Natural killer cell (primary cell): ENCODE data around the gene ZSWIM6. TPM values are rescaled to one million over a fixed set of nuclear protein-coding genes. Genes with fewer than 3 reads are reported as not detected.

Source experiments
- ATAC-seq, 3 donors: fragments of 150-1000 bp in 2 of 3; fragments of 200-7000 bp in 1 of 3; cut with Tn5 transposase; 1 replicate in 1 of 3; 2 replicates in 2 of 3; pipeline ENCODE4 v1.10.0; 2021; ENCODE audit warnings: mild to moderate bottlenecking in 2 of 3, moderate library complexity in 2 of 3
- DNase-seq, 2 donors: peaks; one replicate each; pipeline versions ENCODE4 v3.0.0 to v3.0.0-alpha.2; 2013 to 2021; ENCODE audit warnings: mixed read lengths in 1 of 2
- H3K27ac ChIP-seq: one replicate; pipeline ENCODE4 v1.5.1; 2013; ENCODE audit warnings: mild to moderate bottlenecking, low read length
- H3K27me3 ChIP-seq: one replicate; pipeline ENCODE4 v1.6.1; 2013; ENCODE audit warnings: low read length; ENCODE audit not compliant: control insufficient read depth, insufficient read depth
- H3K36me3 ChIP-seq: one replicate; pipeline ENCODE4 v1.6.1; 2013; ENCODE audit warnings: low read length; ENCODE audit not compliant: control insufficient read depth, insufficient read depth
- H3K4me1 ChIP-seq: one replicate; pipeline ENCODE4 v1.6.1; 2013; ENCODE audit warnings: low read length; ENCODE audit not compliant: control insufficient read depth, insufficient read depth
- H3K4me3 ChIP-seq: one replicate; pipeline ENCODE4 v1.5.1; 2013; ENCODE audit warnings: low read length
- H3K9me3 ChIP-seq: one replicate; pipeline ENCODE4 v1.6.1; 2013; ENCODE audit warnings: low read length; ENCODE audit not compliant: control insufficient read depth, insufficient read depth
- H3K27ac Mint-ChIP-seq, 2 donors: one replicate each; pipeline ENCODE4 v1.8.0; 2022; ENCODE audit warnings: mild to moderate bottlenecking in 2 of 2, mixed read lengths in 2 of 2, moderate library complexity in 1 of 2
- H3K27me3 Mint-ChIP-seq, 2 donors: one replicate each; pipeline ENCODE4 v1.8.0; 2022; ENCODE audit warnings: low read depth in 2 of 2, mixed read lengths in 2 of 2
- H3K36me3 Mint-ChIP-seq: one replicate; pipeline ENCODE4 v1.8.0; 2022; ENCODE audit warnings: mixed read lengths
- H3K4me1 Mint-ChIP-seq, 2 donors: one replicate each; pipeline ENCODE4 v1.8.0; 2022; ENCODE audit warnings: mixed read lengths in 2 of 2
- H3K4me3 Mint-ChIP-seq: one replicate; pipeline ENCODE4 v1.8.0; 2022; ENCODE audit warnings: mild to moderate bottlenecking, moderate library complexity, mixed read lengths
- H3K9me3 Mint-ChIP-seq, 2 donors: one replicate each; pipeline ENCODE4 v1.8.0; 2022; ENCODE audit warnings: mixed read lengths in 2 of 2
- WGBS: methylation state at CpG from one replicate; pipeline ENCODE4 v1.1.7; 2013; ENCODE audit warnings: missing lambda C conversion rate; ENCODE audit not compliant: insufficient coverage; 5-methylcytosine and 5-hydroxymethylcytosine counted together
- intact Hi-C: fragments of 100-400 bp; cut with micrococcal nuclease; formaldehyde crosslinking; loops from one replicate; pipeline ENCODE4 v1.14.2; 2022
- total RNA-seq, 4 donors: library from RNA; stranded (reverse); fragments of 120-200 nt in 1 of 4; gene quantifications; one replicate each; pipeline versions ENCODE4 v1.2.3 to v1.2.4, GENCODE V29; 2013 to 2022
- TF ChIP-seq, protein P1 (sequence below): fragments of 200-600 bp; IDR thresholded peaks from one replicate; pipeline ENCODE4 v1.8.0; 2022; ENCODE audit warnings: antibody characterized with exemption

Gene ZSWIM6
- total RNA-seq, 3 donors from 2014 or later (not counting 1 experiment from before 2014, with no cell fraction given): 8.7 to 11.4 (median 10.5) TPM

DNA sequence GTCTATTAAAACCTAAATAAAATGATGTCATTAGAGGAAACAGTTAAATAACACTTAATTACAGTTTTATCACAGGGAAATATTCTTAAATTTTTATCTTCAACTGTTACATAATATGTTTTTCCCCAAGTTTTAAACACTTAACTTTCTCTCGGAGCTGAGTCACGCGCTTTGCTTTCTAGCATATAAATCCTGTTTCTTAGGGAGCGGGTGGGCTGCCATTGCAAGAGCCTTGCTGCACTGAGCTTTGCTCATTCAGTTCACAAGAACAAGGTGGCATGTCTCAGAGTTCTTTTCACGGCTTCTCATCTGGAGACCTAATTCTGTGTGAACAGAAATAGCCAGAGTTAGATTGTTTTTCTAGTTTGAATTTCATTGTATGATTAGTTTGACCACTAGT is 166.1 kb downstream of the ZSWIM6 start:
- Mint-ChIP-seq H3K27me3 (no peaks in the 10 kb centered on the region), H3K4me3 (no peak overlapping the region), H3K27ac (no peak overlapping the region), H3K4me1 (peaks cover 0 to under 1% of the 10 kb centered on the region in 2 donors), H3K36me3 (no peaks in the 10 kb centered on the region), H3K9me3 (no peaks in the 10 kb centered on the region)
- intact Hi-C loops: no loop called here
- Histone ChIP-seq H3K36me3 (peaks cover 2% of the 10 kb centered on the region), H3K4me3 (no peak overlapping the region), H3K27ac (no peak overlapping the region), H3K9me3 (no peaks in the 10 kb centered on the region), H3K4me1 (no peaks in the 10 kb centered on the region), H3K27me3 (no peaks in the 10 kb centered on the region)
- 99% methylated on average over 5 of the region's 5 CpGs for WGBS
- ATAC-seq (no peak), DNase-seq (no peak)
- TF ChIP-seq, protein P1, sequence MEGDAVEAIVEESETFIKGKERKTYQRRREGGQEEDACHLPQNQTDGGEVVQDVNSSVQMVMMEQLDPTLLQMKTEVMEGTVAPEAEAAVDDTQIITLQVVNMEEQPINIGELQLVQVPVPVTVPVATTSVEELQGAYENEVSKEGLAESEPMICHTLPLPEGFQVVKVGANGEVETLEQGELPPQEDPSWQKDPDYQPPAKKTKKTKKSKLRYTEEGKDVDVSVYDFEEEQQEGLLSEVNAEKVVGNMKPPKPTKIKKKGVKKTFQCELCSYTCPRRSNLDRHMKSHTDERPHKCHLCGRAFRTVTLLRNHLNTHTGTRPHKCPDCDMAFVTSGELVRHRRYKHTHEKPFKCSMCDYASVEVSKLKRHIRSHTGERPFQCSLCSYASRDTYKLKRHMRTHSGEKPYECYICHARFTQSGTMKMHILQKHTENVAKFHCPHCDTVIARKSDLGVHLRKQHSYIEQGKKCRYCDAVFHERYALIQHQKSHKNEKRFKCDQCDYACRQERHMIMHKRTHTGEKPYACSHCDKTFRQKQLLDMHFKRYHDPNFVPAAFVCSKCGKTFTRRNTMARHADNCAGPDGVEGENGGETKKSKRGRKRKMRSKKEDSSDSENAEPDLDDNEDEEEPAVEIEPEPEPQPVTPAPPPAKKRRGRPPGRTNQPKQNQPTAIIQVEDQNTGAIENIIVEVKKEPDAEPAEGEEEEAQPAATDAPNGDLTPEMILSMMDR: no peak

DNA sequence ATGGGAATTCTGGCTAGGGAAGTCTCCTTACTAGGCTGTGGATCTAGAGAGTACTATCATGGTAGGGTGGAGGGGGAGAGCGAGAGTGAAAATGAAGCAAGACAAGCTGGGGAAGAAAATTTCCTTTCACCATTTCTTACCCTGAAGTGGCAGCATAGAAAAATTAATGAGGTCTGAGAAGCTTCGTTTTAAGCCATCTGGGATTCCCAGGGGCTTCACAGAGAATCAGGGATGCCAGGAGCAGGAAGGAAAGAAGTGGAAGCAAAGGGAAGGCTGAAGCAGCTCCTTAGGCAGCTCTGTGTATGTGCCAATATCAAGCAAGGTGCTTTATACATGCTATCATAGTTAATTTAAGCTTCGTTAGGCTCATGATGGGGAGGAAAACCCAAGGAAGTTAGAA is 169.9 kb downstream of the ZSWIM6 start:
- ATAC-seq: no peak
- H3K27ac ChIP-seq: no peak overlapping the region
- H3K36me3 ChIP-seq: no peaks in the 10 kb centered on the region
- DNase-seq: no peak
- no peak overlapping the region for H3K4me3 Mint-ChIP-seq
- no peaks in the 10 kb centered on the region for H3K4me1 ChIP-seq
- intact Hi-C loops: no loop called here
- no peaks in the 10 kb centered on the region for H3K36me3 Mint-ChIP-seq
- H3K9me3 ChIP-seq: no peaks in the 10 kb centered on the region
- no peaks in the 10 kb centered on the region for H3K27me3 ChIP-seq
- peaks cover 0 to 4% of the 10 kb centered on the region in 2 donors for H3K4me1 Mint-ChIP-seq
- WGBS: 91% methylated on average over 2 of the region's 3 CpGs
- H3K4me3 ChIP-seq: no peak overlapping the region
- H3K9me3 Mint-ChIP-seq: no peaks in the 10 kb centered on the region
- no peak overlapping the region for H3K27ac Mint-ChIP-seq
- TF ChIP-seq, protein P1: no peak
- no peaks in the 10 kb centered on the region for H3K27me3 Mint-ChIP-seq

GRCh38 chr5:61504143-61504770 is 172.2 kb downstream of the ZSWIM6 start:
- H3K4me1 Mint-ChIP-seq: peaks cover 4% of the 10 kb centered on the region in 2 donors

More at GRCh38 chr5:61504143-61504770, 172.2 kb downstream of the ZSWIM6 start:
- no peaks in the 10 kb centered on the region for H3K27me3 ChIP-seq
- no peaks in the 10 kb centered on the region for H3K9me3 ChIP-seq
- H3K4me3 ChIP-seq: no peak overlapping the region
- no peaks in the 10 kb centered on the region for H3K4me1 ChIP-seq
- no peak overlapping the region for H3K4me3 Mint-ChIP-seq
- H3K27me3 Mint-ChIP-seq: no peaks in the 10 kb centered on the region
- intact Hi-C loops: no loop called here
- H3K36me3 ChIP-seq: no peaks in the 10 kb centered on the region
- ATAC-seq (no peak), DNase-seq (no peak)
- TF ChIP-seq, protein P1: no peak
- peaks cover 0 to 2% of the 10 kb centered on the region in 2 donors for H3K9me3 Mint-ChIP-seq
- no peak overlapping the region for H3K27ac Mint-ChIP-seq
- no CpG with 5 or more reads among the region's 1 CpG for WGBS
- H3K27ac ChIP-seq: no peak overlapping the region
- H3K36me3 Mint-ChIP-seq: peaks cover 5% of the 10 kb centered on the region
